Peyer's patch (tissue), 4 donors: ENCODE measurements around the gene C4A.
"Not testable (repeated sequence)": the region's sequence is repeated elsewhere in the genome, so short reads cannot be mapped to it uniquely, and the experiment has no call there.

Experiments used
- POLR2A ChIP-seq, 2 donors: fragments of 450-650 bp; IDR thresholded peaks; one replicate each; pipeline ENCODE4 v1.5.1; 2017; ENCODE audit warnings: antibody characterized with exemption in 2 of 2, mild to moderate bottlenecking in 2 of 2, moderate library complexity in 2 of 2
- TF ChIP-seq, protein P1 (sequence below), 6 experiments: fragments of 450-650 bp in 4 of 6; fragments of 200-600 bp in 2 of 6; sonication (generic) in 1 of 6; IDR thresholded peaks; one replicate each; pipeline ENCODE4 v1.5.1; 2017 to 2019; ENCODE audit warnings: antibody characterized with exemption in 6 of 6, mild to moderate bottlenecking in 3 of 6, moderate library complexity in 1 of 6

DNA sequence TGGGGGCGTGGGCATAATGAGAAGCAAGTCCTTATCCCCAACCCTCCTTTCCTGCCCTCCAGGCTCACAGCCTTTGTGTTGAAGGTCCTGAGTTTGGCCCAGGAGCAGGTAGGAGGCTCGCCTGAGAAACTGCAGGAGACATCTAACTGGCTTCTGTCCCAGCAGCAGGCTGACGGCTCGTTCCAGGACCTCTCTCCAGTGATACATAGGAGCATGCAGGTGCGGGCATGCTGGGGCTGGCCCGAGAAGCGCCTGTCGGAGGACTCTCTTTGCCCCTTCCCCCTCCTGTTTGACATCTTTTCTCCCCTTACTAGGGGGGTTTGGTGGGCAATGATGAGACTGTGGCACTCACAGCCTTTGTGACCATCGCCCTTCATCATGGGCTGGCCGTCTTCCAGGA is 46.8 kb downstream of the C4A start:
- TF ChIP-seq, protein P1, sequence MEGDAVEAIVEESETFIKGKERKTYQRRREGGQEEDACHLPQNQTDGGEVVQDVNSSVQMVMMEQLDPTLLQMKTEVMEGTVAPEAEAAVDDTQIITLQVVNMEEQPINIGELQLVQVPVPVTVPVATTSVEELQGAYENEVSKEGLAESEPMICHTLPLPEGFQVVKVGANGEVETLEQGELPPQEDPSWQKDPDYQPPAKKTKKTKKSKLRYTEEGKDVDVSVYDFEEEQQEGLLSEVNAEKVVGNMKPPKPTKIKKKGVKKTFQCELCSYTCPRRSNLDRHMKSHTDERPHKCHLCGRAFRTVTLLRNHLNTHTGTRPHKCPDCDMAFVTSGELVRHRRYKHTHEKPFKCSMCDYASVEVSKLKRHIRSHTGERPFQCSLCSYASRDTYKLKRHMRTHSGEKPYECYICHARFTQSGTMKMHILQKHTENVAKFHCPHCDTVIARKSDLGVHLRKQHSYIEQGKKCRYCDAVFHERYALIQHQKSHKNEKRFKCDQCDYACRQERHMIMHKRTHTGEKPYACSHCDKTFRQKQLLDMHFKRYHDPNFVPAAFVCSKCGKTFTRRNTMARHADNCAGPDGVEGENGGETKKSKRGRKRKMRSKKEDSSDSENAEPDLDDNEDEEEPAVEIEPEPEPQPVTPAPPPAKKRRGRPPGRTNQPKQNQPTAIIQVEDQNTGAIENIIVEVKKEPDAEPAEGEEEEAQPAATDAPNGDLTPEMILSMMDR (IDR thresholded peaks at IDR 0.05) = not testable (repeated sequence)
- not testable (repeated sequence) for TF ChIP-seq POLR2A (IDR thresholded peaks at IDR 0.05)
